IPS DF 6.9 (cell line): ENCODE data around the gene NTRK3.

Experiments used
- DNase-seq: peaks from one replicate; pipeline ENCODE4 v3.0.0-alpha.2; 2013; ENCODE audit warnings: low read depth, low spot score
- H3K27ac ChIP-seq: one replicate; pipeline ENCODE4 v1.5.1; 2013; ENCODE audit warnings: low read length, control low read depth
- H3K27me3 ChIP-seq: 2 replicates; pipeline ENCODE4 v1.6.1; 2013; ENCODE audit warnings: mild to moderate bottlenecking, low read length; ENCODE audit not compliant: control insufficient read depth, insufficient read depth
- H3K36me3 ChIP-seq: 2 replicates; pipeline ENCODE4 v1.6.1; 2013; ENCODE audit warnings: low read length; ENCODE audit not compliant: control insufficient read depth, insufficient read depth
- H3K4me1 ChIP-seq: 2 replicates; pipeline ENCODE4 v1.6.1; 2013; ENCODE audit warnings: low read length; ENCODE audit not compliant: control insufficient read depth, insufficient read depth
- H3K4me3 ChIP-seq: 2 replicates; pipeline ENCODE4 v1.5.1; 2013; ENCODE audit warnings: mild to moderate bottlenecking, low read length
- H3K9me3 ChIP-seq: 2 replicates; pipeline ENCODE4 v1.6.1; 2013; ENCODE audit warnings: low read length, inconsistent platforms; ENCODE audit not compliant: control insufficient read depth, insufficient read depth
- whole genome bisulfite sequencing: extraction: QIAGEN DNeasy Blood & Tissue Kit; methylation state at CpG from one replicate; pipeline ENCODE4 v1.1.7; 2013; ENCODE audit warnings: mixed read lengths, missing lambda C conversion rate; ENCODE audit not compliant: insufficient read length, insufficient coverage; 5-methylcytosine and 5-hydroxymethylcytosine counted together

NTRK3 gene

GRCh38 chr15:88187195-88187594 is 69.3 kb downstream of the NTRK3 start:
- no peaks in the 10 kb centered on the region for H3K9me3 ChIP-seq
- no peak overlapping the region for H3K27ac ChIP-seq
- H3K4me1 ChIP-seq: no peaks in the 10 kb centered on the region
- no peak overlapping the region for H3K4me3 ChIP-seq
- no peaks in the 10 kb centered on the region for H3K36me3 ChIP-seq
- H3K27me3 ChIP-seq: no peaks in the 10 kb centered on the region
- no peak for DNase-seq
- WGBS: no CpG with 5 or more reads among the region's 5 CpGs

- no peak for DNase-seq
- Histone ChIP-seq H3K36me3 (no peaks in the 10 kb centered on the region), H3K4me3 (no peak overlapping the region), H3K27ac (no peak overlapping the region), H3K4me1 (no peaks in the 10 kb centered on the region), H3K27me3 (no peaks in the 10 kb centered on the region), H3K9me3 (no peaks in the 10 kb centered on the region)
- no CpG with 5 or more reads among the region's 3 CpGs for WGBS
These were observed 71.0 kb downstream of the NTRK3 start for GRCh38 chr15:88185584-88185983.

DNA sequence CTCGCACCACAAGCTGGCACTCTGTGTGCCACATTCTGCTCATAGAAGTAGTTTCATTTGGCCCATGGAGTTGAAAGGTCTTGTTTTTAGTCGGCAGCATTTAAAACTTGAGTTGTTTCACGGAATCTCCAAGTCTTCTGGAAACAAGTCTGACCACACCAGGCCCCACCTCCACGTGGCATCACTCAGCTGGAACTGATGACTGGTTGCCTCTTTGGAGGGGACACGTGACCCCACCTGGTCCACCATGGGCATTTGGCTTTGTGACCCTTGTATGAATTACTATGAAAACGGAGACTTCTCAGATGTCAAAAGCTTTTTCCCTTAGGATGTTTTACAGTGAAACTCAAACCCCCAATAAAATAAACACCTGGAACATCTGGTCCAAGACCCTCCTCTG is 74.9 kb downstream of the NTRK3 start:
- Histone ChIP-seq H3K27ac (no peak overlapping the region), H3K9me3 (no peaks in the 10 kb centered on the region)
- no CpG with 5 or more reads among the region's 6 CpGs for WGBS

DNA sequence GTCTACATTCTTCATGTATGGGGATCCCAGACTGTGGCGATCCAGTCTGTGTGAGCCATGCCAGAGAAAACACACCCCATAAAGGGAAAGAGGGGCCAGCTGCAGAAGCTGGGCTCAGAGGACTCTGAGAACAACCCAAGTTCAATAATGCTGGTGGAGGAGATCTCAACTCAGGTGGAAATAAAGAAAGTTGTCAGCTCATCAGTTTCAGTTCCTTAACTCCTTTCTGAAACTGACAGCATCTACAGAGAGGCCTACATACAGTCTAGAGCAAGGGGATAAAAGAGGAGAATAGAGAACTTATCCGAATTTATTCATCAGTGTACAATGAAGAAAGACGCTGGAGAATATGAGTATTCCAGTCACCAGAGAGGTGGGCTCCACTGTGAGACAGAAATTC is 77.0 kb downstream of the NTRK3 start:
- Histone ChIP-seq H3K27ac (no peak overlapping the region), H3K27me3 (no peaks in the 10 kb centered on the region), H3K4me3 (no peak overlapping the region), H3K4me1 (no peaks in the 10 kb centered on the region), H3K9me3 (no peaks in the 10 kb centered on the region), H3K36me3 (no peaks in the 10 kb centered on the region)
- WGBS: no CpG with 5 or more reads among the region's 3 CpGs
- no peak for DNase-seq

More for the DNA sequence above, 74.9 kb downstream of the NTRK3 start:
- H3K4me1 ChIP-seq: no peaks in the 10 kb centered on the region
- H3K4me3 ChIP-seq: no peak overlapping the region
- no peaks in the 10 kb centered on the region for H3K27me3 ChIP-seq
- DNase-seq: no peak
- no peaks in the 10 kb centered on the region for H3K36me3 ChIP-seq

- Histone ChIP-seq H3K27me3 (no peaks in the 10 kb centered on the region), H3K4me1 (no peaks in the 10 kb centered on the region), H3K4me3 (no peak overlapping the region), H3K36me3 (no peaks in the 10 kb centered on the region), H3K27ac (no peak overlapping the region), H3K9me3 (no peaks in the 10 kb centered on the region)
- WGBS: no CpG with 5 or more reads among the region's 5 CpGs
- DNase-seq: no peak
These were observed 77.9 kb downstream of the NTRK3 start for GRCh38 chr15:88178631-88179030.

DNA sequence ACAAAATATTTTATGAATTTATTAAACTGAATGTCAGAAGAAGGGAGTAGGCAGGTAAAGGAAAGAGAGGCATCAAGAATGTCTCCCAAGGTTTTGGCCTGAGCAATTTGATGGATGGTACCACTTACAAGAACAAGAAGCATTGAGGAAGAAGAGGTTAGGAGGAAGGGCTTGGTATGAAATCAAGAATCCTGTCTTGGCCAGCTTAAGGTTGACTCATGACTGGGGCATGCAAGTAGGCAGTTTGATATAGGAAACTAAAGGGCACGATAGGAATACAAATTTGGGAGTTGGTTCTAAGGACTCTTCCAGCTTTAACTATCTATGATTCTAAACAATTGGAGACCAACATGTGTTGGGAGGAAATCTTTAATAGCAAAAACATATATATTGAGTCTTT is 79.1 kb downstream of the NTRK3 start:
- H3K4me1 ChIP-seq: no peaks in the 10 kb centered on the region
- H3K4me3 ChIP-seq: no peak overlapping the region
- H3K36me3 ChIP-seq: no peaks in the 10 kb centered on the region
- DNase-seq: no peak
- WGBS: no CpG with 5 or more reads among the region's 1 CpG
- H3K9me3 ChIP-seq: no peaks in the 10 kb centered on the region
- H3K27me3 ChIP-seq: no peaks in the 10 kb centered on the region
- no peak overlapping the region for H3K27ac ChIP-seq

DNA sequence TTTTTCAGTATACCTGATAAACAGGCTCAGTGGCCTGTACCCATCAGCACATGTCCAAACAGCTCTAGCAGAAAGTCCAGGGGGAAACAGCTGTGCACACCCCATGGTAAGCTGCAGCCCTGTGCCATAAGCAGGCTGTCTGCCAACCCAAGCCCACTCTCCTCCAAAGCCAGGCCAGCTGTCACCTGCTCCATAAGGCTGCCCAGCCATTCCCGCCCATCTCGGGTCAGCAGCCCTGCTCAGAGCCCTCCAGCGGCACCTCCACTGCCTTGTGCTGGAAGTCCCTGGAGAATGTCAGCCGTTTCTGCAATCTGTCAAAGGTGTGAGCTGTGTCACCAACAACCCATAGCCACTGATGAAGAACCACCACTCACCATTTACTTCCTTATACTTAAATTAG is 82.0 kb downstream of the NTRK3 start:
- no CpG with 5 or more reads among the region's 4 CpGs for WGBS
- Histone ChIP-seq H3K27ac (no peak overlapping the region), H3K4me1 (no peaks in the 10 kb centered on the region), H3K27me3 (no peaks in the 10 kb centered on the region), H3K36me3 (no peaks in the 10 kb centered on the region), H3K9me3 (no peaks in the 10 kb centered on the region), H3K4me3 (no peak overlapping the region)
- DNase-seq: no peak

- Histone ChIP-seq H3K4me1 (no peaks in the 10 kb centered on the region), H3K27me3 (no peaks in the 10 kb centered on the region), H3K36me3 (no peaks in the 10 kb centered on the region), H3K4me3 (no peak overlapping the region), H3K9me3 (no peaks in the 10 kb centered on the region), H3K27ac (no peak overlapping the region)
- no peak for DNase-seq
- WGBS: no CpG with 5 or more reads among the region's 9 CpGs
These were observed 90.2 kb downstream of the NTRK3 start for GRCh38 chr15:88166082-88166993.

DNA sequence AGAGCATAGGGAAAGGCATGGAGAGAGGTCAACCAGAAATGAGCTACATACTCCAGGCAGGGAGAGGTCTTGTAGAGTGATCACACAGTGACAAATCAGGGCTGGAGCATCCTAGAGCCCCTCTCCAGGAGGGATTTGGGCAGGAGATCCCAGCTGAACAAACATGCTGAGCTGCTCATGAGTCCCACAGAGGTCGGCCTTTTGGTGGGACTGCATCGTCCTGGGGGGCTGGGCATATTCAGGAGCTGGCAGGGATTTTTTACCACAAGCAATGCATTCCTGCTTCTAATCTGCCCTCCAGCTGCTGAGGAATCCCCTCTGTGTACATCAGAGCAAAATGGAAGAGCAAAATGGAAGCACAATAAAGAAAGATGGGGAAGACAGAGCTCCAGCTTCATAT is 94.9 kb downstream of the NTRK3 start:
- H3K27ac ChIP-seq: no peak overlapping the region
- no peaks in the 10 kb centered on the region for H3K36me3 ChIP-seq
- H3K27me3 ChIP-seq: no peaks in the 10 kb centered on the region
- no peak overlapping the region for H3K4me3 ChIP-seq
- no CpG with 5 or more reads among the region's 2 CpGs for WGBS
- no peaks in the 10 kb centered on the region for H3K9me3 ChIP-seq
- H3K4me1 ChIP-seq: no peaks in the 10 kb centered on the region
- no peak for DNase-seq

- no CpG with 5 or more reads among the region's 2 CpGs for WGBS
These were observed 101.2 kb downstream of the NTRK3 start for GRCh38 chr15:88155310-88155709.

DNA sequence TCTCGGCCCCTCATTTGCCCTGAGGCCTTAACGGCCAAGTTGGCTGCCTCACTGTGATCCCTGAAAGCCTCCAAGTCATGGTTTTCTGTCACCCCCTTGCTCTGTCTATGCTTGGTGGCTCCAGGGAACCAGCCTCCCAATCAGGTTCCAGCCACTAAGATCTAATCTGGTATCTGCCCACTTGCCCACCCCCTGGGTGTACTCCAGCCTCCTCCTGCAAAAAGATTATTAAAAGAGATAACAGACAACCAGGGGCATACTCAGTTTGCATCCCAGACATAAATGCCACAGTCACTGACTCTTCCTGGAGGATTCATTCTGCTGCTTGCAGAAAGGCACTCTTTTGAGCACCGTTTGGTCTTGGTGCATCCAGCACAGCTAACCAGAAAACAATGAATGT is 103.9 kb downstream of the NTRK3 start:
- H3K27ac ChIP-seq: no peak overlapping the region
- no peak for DNase-seq
- H3K4me3 ChIP-seq: no peak overlapping the region
- H3K36me3 ChIP-seq: no peaks in the 10 kb centered on the region
- no peaks in the 10 kb centered on the region for H3K27me3 ChIP-seq
- H3K9me3 ChIP-seq: no peaks in the 10 kb centered on the region
- WGBS: no CpG with 5 or more reads among the region's 3 CpGs
- H3K4me1 ChIP-seq: no peaks in the 10 kb centered on the region

More at GRCh38 chr15:88155310-88155709, 101.2 kb downstream of the NTRK3 start:
- H3K4me3 ChIP-seq: no peak overlapping the region
- H3K27ac ChIP-seq: no peak overlapping the region
- H3K9me3 ChIP-seq: no peaks in the 10 kb centered on the region
- H3K36me3 ChIP-seq: no peaks in the 10 kb centered on the region
- no peak for DNase-seq
- H3K4me1 ChIP-seq: no peaks in the 10 kb centered on the region
- H3K27me3 ChIP-seq: no peaks in the 10 kb centered on the region
